SK-MEL-5 (cell line): ENCODE data around the gene NOTCH2. TPM values are rescaled to one million over a fixed set of nuclear protein-coding genes. Genes with fewer than 3 reads are reported as not detected.

Experiments used
- DNase-seq: peaks from one replicate; pipeline ENCODE4 v3.0.0-alpha.2; 2016; ENCODE audit warnings: low read depth, low spot score
- in situ Hi-C: cut with HindIII; loops from 2 replicates; pipeline ENCODE4 v1.10.0; 2016; ENCODE audit warnings: low sequenced_read_pairs, high pct_unique_total_duplicates, low pct_unique_long_range_greater_than_20kb
- total RNA-seq: library from RNA; depleted of rRNA; stranded (reverse); fragments of >200 nt; shearing (Covaris generic); gene quantifications from 2 replicates; pipeline ENCODE4 v1.2.3, GENCODE V29; 2014; rRNA removed

NOTCH2 gene
- total RNA-seq, 1 experiment from 2014 or later, result 41.9 TPM

DNA sequence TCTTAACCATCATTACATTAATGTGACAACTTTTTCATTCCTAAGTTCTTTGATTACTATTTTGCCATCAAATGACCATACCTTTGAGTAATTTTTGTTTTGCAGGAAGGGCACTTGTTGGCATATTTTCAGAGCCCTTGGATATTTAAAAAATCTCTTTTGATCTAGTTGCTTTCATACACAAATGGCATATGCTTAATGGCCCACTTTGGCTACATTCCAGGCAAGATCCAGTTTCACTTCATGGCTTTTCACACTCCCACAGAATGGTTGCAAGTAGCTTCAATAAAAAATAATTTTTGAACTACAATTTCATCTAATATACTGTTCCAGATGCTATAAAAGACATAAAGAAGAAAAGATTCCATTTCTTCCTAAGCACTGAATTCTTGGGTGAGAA lies 191.3 kb downstream of the NOTCH2 start:
- DNase-seq, result no peak
- in situ Hi-C loops, result no loop called here

DNA sequence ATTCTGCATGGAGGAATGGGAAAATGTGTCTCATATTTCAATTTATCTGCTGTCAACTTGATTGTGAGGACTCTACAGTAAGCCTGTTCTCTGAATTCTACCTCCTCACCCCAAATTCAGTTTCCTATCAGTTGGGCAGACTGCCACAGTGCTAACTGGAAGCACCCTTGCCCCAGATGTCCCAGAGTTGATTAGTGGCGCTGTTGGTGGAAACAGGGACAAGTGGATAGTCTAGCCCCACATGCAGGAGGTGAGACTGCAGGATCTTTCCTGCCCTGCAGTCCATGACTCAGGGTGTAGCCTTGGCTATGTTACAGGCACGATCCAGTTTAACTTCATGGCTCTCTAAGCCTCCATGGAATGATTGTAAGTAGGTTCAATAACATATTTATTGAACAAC lies 195.3 kb downstream of the NOTCH2 start:
- DNase-seq, result no peak
- in situ Hi-C loops, result no loop called here

DNA sequence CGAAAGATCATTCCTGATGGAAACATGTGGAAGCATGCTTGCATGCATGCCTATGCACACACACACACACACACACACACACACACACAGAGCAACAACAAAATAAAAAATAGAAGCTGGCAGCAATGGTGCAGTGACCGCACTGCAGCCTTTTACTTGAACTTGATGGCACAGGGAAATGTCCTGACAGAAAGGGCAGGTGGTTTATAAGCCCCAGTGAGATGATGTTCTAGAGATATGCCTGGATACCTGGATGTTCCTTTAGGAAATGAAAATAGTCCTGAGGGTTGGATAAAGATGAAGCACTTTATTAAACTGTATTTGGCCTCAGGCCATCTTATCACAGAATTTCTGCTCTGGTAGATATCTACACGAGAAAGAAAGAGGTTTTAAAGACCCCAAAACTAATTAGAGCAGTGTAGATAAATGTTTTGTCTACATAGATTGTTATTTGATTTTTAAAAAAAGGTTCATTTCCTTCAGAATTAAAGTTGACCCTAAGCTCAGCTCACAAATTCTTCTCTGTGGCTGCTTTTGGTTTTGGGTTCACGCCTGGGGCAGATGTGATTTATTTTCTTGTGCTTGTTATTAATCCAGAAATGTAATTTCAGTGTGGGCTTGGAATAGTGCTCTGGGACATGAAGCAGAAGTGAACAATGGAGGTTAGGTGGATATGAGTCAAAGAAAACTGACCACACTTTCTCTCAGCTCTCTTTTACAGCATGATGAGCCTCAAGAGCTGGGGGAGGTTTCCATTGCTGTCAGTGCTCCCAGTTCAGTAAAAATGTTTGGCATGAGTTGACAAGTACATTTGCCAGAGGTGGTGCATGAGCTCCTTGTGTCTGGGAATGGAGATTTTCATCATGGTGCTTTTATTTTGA lies 196.1 kb downstream of the NOTCH2 start:
- in situ Hi-C loops, result no loop called here
- DNase-seq, result no peak

DNA sequence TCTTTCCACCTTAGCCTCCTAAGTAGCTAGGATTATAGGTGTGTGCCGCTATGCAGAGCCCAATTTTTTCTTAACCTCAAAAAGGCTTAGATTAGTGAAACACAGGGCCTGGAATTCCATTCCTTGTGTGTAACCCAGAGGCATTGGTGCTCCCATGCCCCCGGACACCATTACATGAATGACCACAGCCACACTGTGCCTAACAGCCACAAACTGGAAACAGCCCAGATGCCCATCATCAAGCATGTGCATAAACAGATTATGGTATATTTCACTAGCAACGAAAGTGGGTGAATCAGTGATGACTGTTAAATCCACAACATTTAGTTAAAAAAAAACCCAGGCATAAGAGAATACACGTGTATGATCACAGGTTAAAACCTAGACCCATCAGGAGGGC lies 197.6 kb downstream of the NOTCH2 start:
- no peak for DNase-seq
- in situ Hi-C loops, result no loop called here

DNA sequence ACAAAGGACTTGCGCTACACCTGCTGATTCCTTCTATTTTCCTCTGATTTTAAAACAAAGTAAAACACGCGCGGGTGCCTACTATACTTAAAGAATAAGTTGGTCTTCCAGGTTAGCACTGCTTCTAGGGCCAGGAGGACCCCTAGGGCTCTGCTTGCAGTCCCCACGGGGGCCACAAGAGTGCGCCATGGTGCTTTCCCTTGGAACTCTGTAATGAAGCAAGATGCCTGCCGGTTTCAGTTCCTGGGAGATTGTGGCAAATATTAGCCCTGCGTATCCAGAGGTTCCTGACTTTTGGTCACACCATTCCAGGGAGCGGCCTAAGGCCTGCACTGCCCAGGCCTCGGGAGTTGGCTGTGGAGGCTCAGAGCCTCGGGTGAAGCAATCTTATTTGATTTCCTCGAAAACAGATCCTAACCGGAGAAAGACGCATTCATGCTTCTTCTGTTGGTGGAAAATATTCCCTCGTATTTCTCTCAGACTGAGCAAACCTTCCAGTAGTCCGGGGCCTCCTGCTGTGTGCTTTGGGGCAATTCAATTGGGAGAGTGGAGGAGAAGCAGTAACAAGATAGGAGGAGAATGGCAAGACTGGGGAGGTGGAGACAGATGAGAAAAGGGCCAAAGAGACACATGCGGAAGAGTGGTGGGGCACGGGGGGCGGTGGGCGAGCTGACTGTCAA lies 198.4 kb downstream of the NOTCH2 start:
- in situ Hi-C loops, result no loop called here
- DNase-seq, result peak; percentile 87

DNA sequence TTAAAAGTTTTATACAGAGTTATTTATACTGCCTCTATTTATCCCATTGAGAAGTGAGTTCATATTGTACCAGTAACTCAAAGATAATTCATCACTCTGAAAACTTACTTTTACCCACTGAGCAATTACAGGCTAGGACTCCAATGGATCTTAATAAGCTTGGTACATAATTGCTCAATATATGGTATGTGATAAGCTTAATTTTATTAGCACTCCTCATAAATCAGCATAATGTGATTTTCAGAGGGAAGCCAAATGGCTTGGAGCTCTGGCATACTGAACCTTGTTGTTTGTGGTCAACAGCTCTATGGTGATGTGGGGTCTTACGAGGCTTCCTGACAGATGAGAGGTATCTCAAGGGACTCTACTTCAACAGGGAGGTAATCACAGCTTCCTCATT lies 199.5 kb downstream of the NOTCH2 start:
- in situ Hi-C loops, result no loop called here
- DNase-seq, result no peak

DNA sequence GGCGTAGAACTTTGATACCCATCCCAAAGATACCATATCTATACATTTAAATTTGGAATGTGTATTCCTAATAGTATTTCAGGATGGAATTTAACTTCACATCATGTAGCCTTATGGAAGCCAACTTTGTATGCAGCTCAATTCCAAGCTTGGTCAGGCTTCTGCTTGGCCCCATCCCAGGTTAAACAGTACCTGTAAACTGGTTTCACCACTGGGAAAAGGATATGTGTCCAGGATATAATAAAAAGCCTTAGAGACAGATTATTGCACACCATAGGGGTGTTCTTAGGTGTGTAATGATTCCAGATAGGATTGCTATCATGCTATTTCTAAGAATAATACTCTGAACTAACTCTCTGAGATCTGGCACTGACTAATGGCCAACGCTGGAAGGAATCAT lies 201.3 kb downstream of the NOTCH2 start:
- in situ Hi-C loops, result no loop called here
- no peak for DNase-seq

DNA sequence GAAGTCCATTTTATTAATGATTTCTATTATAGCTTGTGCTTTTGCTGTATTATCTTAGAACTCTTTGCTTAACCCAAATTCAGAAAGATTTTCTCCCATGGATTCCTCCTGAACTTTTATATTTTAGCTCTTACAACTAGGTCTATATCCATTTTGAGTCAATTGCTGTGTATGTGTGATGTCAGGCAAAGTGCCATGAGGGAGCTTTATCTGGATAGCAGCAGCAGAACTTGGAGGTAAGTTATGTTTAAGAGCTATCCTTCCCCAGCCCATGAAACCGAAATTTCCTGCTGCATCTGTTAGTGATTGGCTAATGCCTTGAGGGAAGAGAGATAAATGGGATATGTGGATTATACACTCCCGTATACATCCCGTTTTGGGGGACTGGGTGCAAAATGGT lies 203.0 kb downstream of the NOTCH2 start:
- in situ Hi-C loops, result no loop called here
- DNase-seq, result no peak

DNA sequence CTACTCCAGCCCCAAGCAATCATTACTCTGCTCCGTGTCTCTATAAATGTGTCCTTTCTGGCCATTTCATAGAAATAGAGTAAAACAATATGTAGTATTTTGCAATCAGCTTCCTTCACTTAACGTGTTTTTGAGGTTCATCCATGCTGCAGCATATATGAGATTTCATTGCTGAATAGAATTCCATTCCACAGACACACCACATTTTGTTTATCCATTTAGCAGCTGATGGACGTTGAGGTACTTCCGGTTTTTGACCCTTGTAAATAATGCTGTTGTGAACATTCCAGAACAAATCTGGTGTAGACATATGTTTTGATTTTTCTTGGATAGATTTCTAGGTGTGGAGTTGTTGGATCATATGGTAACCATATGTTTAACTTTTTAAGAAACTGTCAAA lies 203.8 kb downstream of the NOTCH2 start:
- in situ Hi-C loops, result no loop called here
- no peak for DNase-seq

DNA sequence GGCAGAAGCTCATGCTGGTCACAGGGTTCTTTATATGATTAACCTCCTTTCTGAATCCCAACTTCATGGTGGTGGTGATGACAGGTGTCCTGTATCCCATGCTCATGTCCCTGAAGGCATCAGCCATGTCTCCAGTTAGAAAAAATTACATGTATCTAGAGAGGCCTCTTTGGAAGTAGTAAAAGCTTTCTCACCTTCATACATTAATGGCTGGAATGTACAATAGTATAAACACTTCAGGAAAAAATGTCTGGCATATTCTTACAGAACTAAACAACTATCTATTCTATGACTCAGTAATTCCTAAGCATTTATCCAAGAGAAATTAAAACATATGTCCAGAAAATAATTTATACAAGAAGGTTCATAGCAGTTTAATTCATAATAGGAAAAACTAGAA lies 207.2 kb downstream of the NOTCH2 start:
- in situ Hi-C loops, result no loop called here
- no peak for DNase-seq

Other genes with a start within 250 kb of the NOTCH2 start
- gene ADAM30, start 173.1 kb downstream of the NOTCH2 start, total RNA-seq, result not detected in 2 replicates
- 38.7 and 39.8 TPM in 2 replicates for gene SEC22B, start 106.9 kb upstream of the NOTCH2 start, total RNA-seq